AG04449 (cell line): ENCODE measurements around the gene TSEN2.

Experiments
- CTCF ChIA-PET: fragments of 350-600 bp; formaldehyde crosslinking; extraction: SDS; loops from one replicate; lab custom pipeline; 2021; ENCODE audit warnings: antibody characterized with exemption; lab: Yijun Ruan, JAX
- POLR2A ChIA-PET: fragments of 400-600, 350-600 bp; formaldehyde crosslinking; extraction: SDS; loops from one replicate; lab custom pipeline; 2020; ENCODE audit warnings: antibody characterized with exemption, inconsistent platforms; lab: Yijun Ruan, JAX
- DNase-seq: peaks from one replicate; pipeline ENCODE4 v3.0.0-alpha.2; 2010; ENCODE audit warnings: low read depth, low spot score
- H3K4me3 ChIP-seq: 2 replicates; pipeline ENCODE4 v1.5.1; 2011; ENCODE audit warnings: low read depth, mild to moderate bottlenecking, control low read depth, low read length
- CTCF ChIP-seq: IDR thresholded peaks from one replicate; pipeline ENCODE4 v1.5.1; 2011; ENCODE audit warnings: mild to moderate bottlenecking, moderate library complexity, low read length, control low read depth, inconsistent platforms; ENCODE audit not compliant: insufficient read depth; ENCODE audit errors: missing control alignments

TSEN2 gene

GRCh38 chr3:12569836-12570235, 85.6 kb downstream of the TSEN2 start:
- CTCF ChIA-PET: interaction anchor here (1.7 to 2.2 kb wide), 2 partner anchors 9 to 11 kb away, joined by 5 read pairs; no protein-coding TSS in a partner anchor
- TF ChIP-seq CTCF: no peak
- POLR2A ChIA-PET: no interaction called here
- no peak for DNase-seq
- H3K4me3 ChIP-seq: no peak overlapping the region

- ChIA-PET CTCF (interaction anchor here (4.0 kb wide), 1 partner anchor 10 kb away, joined by 13 read pairs; no protein-coding TSS in a partner anchor), POLR2A (no interaction called here)
Measured at GRCh38 chr3:12571986-12572385, 87.7 kb downstream of the TSEN2 start.

GRCh38 chr3:12574131-12574530, 89.9 kb downstream of the TSEN2 start:
- POLR2A ChIA-PET: no interaction called here
- no peak overlapping the region for H3K4me3 ChIP-seq
- CTCF ChIA-PET: interaction anchor here (1.1 to 4.0 kb wide), 2 partner anchors 12 to 132 kb away, joined by 3 to 13 read pairs; no protein-coding TSS in a partner anchor
- DNase-seq: no peak
- TF ChIP-seq CTCF: no peak

More at GRCh38 chr3:12571986-12572385, 87.7 kb downstream of the TSEN2 start:
- TF ChIP-seq CTCF: no peak
- no peak for DNase-seq
- no peak overlapping the region for H3K4me3 ChIP-seq

- no peak overlapping the region for H3K4me3 ChIP-seq
- ChIA-PET POLR2A (no interaction called here), CTCF (interaction anchor here (1.0 to 1.4 kb wide), 3 partner anchors 107 to 146 kb away, joined by 3 read pairs; no protein-coding TSS in a partner anchor)
- TF ChIP-seq CTCF: no peak
- DNase-seq: no peak
Measured at GRCh38 chr3:12574661-12575060, 90.4 kb downstream of the TSEN2 start.

- CTCF ChIA-PET: interaction anchor here (0.8 to 1.5 kb wide), 2 partner anchors 9 to 442 kb away, joined by 3 to 4 read pairs; no protein-coding TSS in a partner anchor
- no peak for DNase-seq
- TF ChIP-seq CTCF: no peak
- no peak overlapping the region for H3K4me3 ChIP-seq
- POLR2A ChIA-PET: no interaction called here
Measured at GRCh38 chr3:12577379-12577778, 93.1 kb downstream of the TSEN2 start.

GRCh38 chr3:12578742-12579141, 94.5 kb downstream of the TSEN2 start:
- H3K4me3 ChIP-seq: no peak overlapping the region
- ChIA-PET POLR2A (no interaction called here), CTCF (interaction anchor here (0.8 to 1.5 kb wide), 7 partner anchors 8 to 70 kb away, joined by 3 to 7 read pairs (median 4); no protein-coding TSS in a partner anchor)
- TF ChIP-seq CTCF: peak; percentile 8
- no peak for DNase-seq
